IPS-11a (cell line): Measurements from ENCODE around the gene GRIN2C.
"Not testable (repeated sequence)": the region's sequence is repeated elsewhere in the genome, so short reads cannot be mapped to it uniquely, and the experiment has no call there.

Experiments used
- H3K4me3 ChIP-seq: one replicate; pipeline ENCODE4 v1.5.1; 2013; ENCODE audit warnings: low read depth, low read length, control low read depth

Gene GRIN2C

DNA sequence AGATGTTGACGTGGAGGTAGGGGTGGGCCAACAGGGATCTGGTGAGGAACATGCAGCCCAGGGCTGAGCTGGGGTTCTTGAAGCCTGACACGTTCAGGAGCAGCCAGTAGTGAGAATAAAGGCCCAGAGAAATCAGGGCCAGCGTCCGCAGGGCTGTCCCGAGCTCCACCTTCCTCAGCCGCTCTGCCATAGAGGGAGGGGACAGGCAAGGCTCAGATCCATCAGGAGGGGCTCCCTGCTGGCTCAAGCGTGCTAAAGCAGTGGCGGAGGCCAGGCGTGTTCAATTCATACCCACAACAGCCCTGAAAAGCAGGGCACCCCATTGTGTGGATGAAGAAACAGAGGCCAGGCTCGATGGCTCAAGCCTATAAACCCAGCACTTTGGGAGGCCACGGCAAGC is 21.4 kb upstream of the GRIN2C start:
- H3K4me3 ChIP-seq, result no peak overlapping the region

- H3K4me3 ChIP-seq, result no peak overlapping the region
Observed at GRCh38 chr17:74879308-74879707, 19.6 kb upstream of the GRIN2C start.

DNA sequence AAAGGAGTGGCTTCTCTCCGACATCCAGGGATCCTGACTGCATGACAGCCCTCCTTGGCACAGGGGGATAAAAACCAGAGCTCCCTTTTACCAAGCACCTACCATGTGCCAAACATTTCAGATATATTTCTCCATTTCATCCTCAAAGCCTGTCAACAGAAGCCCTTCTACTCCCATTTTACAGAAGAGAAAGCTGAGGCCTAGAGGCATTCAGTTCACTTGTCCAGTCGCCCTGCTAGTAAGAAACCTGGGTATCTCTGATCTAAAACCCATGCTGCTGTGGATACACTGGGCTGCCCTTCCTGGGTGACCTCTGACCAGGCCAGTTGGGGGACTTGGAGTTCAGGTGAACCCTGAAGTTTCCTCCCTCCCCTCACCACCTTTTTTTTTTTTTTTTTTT is 19.0 kb upstream of the GRIN2C start:
- no peak overlapping the region for H3K4me3 ChIP-seq

DNA sequence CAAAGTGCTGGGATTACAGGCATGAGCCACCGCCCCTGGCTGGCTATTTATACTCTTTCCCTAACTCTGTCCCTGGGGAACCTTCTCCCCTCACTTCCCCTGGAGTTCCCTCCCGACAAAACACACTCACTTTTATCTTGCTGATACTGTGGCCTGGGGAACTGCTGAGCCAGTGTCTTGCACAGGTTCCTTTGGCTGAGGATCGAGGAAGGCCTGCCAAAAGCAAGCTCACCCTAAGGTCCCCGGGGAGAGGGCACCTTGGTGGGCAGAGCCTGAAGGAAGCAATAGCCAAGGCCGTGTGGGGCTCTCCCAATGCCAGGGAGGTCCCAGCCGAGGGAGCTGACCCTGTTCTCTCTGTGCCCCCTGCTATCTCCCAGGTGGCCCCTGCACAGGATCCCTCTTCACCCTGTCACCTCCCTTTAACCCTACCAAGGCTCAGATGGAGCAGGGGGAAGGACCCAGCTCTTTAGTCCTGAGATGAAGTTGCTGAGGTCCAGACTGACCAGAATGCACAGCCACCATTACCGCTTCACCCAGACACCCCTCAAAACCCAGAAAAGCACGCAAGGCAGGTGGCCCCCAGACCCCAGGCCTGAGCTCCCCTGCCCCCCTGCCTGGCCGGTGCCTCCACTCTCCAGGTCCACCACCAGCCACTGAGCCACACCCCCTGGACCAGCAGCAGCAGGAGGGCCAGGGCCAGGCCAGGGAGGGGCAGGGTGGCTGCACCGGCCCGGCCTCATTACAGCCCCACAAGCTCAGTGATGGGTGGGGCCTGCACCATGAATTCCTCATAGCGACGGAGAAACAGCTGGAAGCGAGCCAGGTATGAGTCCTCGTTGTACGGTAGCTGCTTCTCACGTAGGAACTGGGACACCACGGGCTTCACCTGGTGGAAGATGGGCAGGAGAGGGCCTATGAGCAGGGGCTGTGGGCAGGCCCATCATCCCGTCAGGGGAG is 18.2 kb upstream of the GRIN2C start:
- no peak overlapping the region for H3K4me3 ChIP-seq

DNA sequence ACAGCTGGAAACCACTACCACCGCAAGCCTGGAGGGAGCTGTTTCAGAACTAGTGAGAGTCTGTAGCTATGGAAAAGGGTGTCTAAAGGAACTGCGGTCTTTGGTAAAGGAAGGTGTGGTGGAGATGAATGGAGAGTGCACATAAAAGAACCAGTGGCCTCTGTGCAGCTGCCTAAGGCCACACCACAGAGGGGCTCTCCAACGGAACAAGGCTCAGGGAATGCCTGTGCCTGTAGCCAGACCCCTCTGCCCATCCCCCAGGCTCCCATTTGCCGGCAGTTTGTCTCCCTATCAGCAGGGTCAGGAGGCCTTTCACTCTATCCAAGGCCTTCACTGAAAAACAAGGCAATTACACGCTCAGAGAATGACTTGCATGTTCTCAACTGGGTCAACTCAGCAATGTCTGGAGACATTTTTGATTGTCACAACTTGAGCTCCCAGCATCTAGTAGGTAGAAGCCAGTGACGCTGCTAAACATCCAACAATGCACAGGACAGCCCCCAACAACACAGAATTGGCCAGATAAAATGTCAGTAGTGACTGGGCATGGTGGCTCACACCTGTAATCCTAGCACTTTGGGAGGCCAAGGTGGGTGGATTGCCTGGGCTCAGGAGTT is 16.4 kb upstream of the GRIN2C start:
- H3K4me3 ChIP-seq, result no peak overlapping the region

GRCh38 chr17:74875155-74875976 is 15.7 kb upstream of the GRIN2C start:
- H3K4me3 ChIP-seq, result no peak overlapping the region

DNA sequence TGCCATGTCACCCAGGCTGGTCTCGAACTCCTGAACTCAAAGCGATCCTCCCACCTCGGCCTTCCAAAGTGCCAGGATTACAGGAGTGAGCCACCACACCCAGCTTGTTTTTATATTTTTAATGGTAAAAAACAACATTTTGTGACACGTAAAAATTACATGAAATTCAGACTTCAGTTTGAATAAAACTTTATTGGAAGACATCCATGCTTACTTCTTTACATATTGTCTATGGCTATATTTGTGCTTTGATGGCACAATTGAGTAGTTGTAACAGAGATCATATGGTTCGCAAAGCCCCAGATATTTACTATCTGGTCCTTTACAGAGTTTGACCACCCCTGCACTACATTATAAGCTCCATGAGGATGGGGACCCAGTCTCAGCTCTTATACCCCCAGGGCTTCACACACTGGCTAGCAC is 14.9 kb upstream of the GRIN2C start:
- no peak overlapping the region for H3K4me3 ChIP-seq

DNA sequence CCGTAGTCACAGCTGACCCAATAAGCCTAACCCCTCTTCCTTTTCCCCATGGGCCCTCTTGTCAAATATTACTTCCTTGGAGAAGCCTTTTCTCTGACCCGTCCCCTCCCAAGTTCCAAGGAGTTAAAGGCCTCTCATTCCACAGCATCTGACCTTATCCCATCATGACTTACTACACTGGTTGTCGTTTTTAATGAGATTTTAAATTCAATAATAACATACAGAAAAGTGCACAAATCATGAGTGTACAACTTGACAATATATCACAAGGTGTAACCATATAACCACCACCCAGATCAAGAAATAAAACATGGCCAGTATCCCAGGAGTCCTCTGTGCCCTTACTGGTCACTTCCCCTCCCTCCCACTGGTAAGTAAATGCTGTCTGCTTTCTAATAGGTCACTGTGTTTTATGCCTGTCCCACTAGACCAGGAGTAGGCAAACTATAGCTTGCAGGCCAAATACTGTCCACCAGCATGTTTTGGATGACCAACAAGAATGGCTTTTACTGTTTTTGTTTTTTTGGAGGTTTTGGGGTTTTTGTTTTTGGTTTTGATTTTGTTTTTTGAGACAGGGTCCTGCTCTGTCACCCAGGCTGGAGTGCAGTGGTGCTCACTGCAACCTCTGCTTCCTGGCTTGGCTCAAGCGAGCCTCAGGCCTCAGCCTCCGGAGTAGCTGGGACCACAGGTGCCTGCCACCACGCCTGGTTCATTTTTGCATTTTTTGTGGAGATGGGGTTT is 14.4 kb upstream of the GRIN2C start:
- H3K4me3 ChIP-seq, result peak overlapping the region; percentile 53

GRCh38 chr17:74873037-74873873 is 13.6 kb upstream of the GRIN2C start:
- H3K4me3 ChIP-seq, result peak overlapping the region; percentile 77

GRCh38 chr17:74872313-74873036 is 12.8 kb upstream of the GRIN2C start, which contains the start of gene FDXR:
FDXR (minus strand) TSS chr17:74872994; CDS start chr17:74872944, 50 bp downstream.
- peak within 1 kb of the TSS; percentile 77 for H3K4me3 ChIP-seq

DNA sequence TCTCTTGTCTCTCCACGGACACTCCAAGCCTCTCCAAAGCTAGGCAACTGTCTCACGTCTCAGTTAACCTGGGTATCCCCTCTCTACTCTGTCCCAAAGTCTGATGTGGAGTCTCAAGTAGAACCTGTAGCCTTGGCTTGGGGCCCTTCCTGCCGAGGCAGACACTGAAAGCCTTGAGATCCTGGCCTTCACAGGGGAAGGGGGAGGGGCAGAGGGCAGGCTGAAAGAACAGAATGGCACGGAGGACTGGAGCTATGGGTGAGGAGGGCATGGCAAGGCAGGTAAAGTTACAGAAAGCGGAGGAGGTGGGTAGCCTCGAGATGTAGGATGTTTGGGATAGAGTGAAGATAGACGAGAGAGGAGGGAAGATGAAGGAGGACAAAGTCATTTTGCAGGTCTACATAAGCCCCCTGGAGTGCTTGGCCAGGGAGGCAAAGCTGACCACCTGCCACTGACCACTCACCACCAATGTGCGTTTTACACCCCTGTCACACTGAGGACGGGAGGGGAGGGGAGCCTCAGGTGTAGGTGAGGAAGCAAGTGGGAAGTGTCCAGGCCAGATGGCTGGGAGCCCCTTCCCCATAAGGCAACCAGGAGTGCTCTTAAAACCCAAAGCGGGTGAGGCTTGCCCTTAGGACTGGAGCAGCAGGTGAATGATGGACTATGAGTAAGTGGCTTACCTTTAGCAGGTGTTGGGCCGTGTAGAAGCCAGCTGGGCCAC is 11.8 kb upstream of the GRIN2C start:
- H3K4me3 ChIP-seq, result peak overlapping the region; percentile 77

- H3K4me3 ChIP-seq, result no peak overlapping the region
Observed at GRCh38 chr17:74870512-74870911, 10.8 kb upstream of the GRIN2C start.

DNA sequence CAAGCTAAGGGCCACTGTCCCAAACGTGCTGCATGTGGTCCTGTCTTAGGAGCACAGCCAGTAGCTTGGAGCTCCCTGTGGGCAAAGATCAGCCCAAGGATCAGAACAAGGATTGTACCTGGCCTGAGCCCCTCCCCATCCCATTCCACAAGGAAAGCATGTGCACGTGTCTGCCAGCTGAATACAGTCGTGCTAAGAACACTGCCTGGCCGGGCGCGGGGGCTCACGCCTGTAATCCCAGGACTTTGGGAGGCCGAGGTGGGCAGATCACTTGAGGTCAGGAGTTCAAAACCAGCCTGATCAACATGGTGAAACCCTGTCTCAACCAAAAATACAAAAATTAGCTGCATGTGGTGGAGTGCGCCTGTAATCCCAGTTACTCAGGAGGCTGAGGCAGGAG is 10.3 kb upstream of the GRIN2C start:
- H3K4me3 ChIP-seq, result not testable (repeated sequence)

DNA sequence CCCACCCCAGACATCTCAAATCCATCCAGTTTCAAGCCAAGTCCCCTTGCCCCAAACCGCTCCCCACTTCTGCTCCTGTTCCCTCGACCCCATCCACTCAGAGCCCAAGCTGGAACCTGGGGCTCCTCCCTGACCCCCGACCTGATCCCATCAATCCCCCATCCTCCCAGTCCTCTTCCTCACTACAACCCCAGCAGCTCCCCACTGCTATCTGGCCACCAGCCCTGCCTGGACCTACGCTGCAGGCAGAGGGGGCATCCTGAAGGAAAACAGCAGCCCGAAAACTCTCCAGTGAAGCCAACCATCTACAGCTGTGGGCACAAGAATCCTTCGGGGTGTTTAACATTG is 9.2 kb upstream of the GRIN2C start:
- no peak overlapping the region for H3K4me3 ChIP-seq

DNA sequence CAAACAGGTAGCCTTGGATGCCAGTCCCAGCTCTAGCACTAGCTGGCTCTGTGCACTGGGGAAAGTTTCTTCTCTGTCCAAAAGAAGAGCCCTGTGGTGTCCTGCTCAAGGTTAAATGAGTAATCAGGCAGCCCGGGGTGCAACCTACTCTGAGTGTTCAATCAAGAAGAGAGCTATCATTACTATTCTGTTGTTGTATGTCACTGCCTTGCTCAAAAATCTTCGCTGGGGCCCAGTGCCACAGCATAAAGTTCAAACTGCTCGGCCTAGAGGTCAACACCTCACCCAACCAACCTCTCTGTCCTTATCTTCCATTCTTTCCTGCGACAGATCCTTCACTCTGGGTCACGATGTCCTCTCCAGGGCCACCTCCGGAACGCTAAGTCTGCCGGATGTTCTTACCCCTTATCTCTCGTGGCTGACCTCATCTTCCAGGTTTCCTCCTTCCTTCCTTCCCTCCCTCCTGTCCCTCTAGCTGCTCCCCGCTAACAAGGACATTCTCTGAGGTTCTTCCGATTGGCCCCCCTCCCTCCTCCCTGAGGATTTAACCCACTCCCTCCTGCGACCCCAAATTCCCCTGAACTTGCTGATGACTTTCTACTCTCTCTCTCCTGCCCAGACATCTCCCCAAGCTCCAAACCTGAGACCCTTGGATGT is 8.7 kb upstream of the GRIN2C start:
- no peak overlapping the region for H3K4me3 ChIP-seq

- H3K4me3 ChIP-seq, result no peak overlapping the region
Observed at GRCh38 chr17:74866198-74866835, 6.6 kb upstream of the GRIN2C start.

GRCh38 chr17:74865504-74866197 is 6.0 kb upstream of the GRIN2C start:
- no peak overlapping the region for H3K4me3 ChIP-seq
